GM21447 (cell line): ENCODE data around the gene CMTM7.

Experiments
- ATAC-seq: cut with Tn5 transposase; IDR thresholded peaks from one replicate; pipeline ENCODE4 v1.9.1; 2021; ENCODE audit not compliant: unreplicated experiment

Gene CMTM7, protein sequence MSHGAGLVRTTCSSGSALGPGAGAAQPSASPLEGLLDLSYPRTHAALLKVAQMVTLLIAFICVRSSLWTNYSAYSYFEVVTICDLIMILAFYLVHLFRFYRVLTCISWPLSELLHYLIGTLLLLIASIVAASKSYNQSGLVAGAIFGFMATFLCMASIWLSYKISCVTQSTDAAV

DNA sequence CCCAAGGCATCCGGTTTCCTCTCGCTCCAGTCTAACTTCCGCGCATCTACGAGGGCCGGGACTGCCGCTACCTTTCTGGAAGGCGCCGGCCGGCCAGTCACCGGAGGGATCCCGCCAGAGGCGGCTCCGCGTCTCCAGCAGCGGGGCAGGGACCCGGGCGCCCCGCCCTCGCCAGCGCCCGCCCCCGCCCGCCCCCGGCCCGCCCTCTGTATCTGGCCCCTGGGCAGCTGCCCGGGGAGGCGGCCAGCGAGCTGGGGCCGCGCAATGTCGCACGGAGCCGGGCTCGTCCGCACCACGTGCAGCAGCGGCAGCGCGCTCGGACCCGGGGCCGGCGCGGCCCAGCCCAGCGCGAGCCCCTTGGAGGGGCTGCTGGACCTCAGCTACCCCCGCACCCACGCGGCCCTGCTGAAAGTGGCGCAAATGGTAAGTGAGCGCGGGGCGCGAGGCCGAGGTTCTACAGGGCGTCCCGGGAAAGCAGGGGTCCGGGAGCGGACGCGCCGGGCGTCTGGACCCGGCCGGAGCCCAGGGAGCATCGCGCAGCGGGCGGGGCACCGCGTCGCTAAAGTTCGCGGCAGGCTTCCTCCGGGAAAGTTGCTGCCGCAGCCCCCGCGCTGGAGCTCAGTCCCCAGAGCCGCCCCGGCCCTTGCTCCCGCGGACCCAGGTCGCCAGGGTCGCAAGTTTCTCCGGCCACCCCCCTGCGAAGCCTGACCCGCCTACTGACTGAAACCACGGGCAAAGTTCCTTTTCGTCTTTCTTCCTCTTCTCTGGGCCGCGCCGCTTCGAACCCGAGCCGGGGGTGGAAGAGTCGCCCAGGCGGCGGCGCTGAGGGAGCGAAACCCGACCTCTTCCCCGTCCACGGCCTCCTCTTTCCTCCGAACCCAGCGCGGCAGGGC is at the start of gene CMTM7:
CMTM7 (plus strand) TSS at position 211 of the 893 bp plus-strand sequence; CDS start at position 265, 54 bp downstream.
- peak; percentile 65 for ATAC-seq

DNA sequence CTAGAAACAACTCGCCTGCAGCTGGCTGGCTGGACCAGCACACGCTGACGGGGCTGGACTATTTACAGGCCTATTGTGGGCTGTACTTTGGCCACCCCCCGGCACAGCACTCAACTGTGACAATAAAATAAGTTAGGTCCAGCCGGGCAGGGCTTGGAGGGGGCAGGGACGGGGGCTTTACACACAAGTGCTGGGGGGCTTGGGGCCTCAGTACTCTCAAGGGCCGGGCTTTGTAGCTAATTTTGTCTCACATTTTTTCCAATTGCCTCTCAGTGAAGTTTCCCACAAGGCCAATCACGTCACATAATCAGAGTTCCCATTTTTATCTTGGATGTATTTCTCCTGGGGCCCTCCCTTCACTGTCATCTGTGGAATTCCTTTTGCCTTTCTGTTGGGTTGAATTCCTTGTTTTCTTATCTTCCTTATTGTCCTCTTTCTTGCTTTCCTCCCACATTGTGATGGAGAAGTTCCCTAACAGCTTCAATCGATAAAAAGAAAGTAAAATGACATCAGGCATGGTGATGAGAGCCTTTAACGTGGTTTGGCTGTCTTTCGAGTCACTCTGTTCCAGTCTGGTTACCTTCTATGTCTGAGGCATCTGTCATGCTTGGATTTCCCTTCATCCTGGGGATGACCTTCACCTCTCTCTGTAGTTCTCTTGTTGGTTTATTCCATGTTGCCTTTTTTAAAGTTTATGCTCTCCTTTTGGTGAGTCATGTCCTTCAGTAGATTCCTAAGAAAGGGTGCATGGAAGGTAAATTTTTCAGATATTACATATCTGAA is 44.1 kb upstream of the CMTM7 start:
- no peak for ATAC-seq

DNA sequence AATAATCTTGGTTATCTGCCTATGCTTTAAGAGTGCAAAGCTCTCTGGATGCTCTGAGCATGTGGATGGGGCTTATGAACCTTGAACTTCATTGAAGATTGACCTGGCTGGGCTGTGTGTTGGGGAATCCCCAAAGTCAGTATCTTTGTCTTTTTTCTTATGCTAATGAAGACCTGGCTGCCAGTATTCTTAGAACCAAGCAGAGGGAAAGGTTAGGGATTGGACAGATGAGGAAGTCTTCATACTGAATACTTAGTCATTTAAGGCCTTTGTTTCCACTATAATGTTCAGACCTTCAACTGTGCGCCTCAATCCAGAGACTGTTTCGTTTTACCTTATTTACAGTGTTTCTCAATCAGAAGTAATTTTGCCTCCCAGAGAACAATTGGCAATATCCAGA is 42.5 kb upstream of the CMTM7 start:
- no peak for ATAC-seq

DNA sequence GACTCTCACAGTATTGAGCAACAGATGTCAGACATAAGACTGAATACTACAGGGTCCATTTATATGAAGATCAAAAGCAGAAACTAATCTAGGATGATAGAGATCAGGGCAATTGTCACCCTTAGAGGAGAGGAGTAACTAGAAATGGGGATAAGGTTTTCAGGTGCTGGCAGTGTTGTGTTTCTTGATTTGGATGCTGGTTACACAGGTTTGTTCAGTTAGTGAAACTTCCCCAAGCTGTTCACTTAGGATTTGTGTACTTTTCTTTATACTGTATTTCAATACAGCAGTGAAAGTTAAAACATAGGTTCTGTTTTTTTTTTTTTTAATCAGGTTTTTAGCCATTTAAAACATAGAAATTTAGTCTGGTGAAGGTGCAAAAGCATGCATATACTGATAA is 39.1 kb upstream of the CMTM7 start:
- no peak for ATAC-seq

DNA sequence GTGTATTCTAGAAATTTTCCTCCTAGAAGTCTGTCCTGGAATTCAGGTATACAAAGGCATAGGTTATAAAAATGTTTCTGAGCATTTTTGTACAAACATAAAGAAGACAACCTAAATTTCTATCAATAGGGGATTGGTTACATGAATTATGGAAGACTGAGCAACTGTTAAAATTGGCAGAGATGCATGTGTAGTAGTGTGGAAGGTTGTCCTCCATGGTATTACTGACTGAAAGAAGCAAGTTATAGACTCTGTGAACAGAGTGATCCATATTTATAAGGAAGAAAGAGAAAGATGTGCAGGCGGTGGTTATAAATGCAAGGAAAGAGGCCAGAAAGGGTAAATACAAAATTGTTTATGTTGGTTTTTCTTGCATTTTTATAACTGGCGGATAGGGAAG is 38.3 kb upstream of the CMTM7 start:
- no peak for ATAC-seq

DNA sequence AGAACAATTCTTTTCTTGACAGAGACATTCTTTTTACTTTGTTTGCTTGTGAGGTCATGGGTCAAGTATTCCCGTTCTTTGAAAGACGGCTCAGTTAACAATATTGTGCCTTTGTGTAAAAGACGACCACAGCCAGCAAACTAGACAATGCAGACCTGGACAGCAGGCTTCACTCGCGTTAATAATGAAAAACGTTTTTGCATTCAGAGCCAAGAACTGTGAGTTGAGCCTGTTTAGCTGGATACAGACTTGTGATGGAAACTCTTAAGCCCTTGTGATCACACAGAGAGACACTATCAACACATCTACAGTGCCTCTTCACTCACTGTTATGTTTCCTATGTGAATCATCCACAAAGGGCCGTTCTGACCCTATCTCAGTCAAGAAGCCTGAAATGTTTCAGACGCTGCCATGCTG is 37.3 kb upstream of the CMTM7 start:
- ATAC-seq = no peak

DNA sequence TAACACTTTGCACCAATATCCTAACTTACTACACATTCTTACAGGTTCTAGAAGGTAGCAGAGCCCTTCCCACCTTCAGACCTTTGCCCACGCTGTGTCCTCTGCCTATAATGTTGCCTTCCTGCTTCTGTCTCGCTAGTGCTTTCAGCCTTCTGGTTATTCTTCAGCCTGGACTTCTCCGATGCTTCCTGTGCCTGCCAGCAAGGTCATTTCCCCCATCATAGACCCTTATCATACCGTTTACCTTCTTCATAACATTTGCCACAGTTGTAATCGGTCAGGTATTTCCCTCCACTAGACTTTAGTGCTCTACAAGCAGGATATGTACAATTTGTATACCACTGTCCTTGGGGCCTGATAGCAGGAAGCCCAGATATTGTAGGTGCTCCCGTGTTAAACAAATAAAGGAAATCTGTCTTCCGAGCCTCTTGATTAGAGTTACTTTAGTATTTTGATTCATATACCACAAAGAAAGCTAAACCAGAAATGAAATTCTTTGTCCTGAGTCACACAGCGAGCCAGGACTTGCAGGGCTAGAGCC is 35.8 kb upstream of the CMTM7 start:
- ATAC-seq = no peak

DNA sequence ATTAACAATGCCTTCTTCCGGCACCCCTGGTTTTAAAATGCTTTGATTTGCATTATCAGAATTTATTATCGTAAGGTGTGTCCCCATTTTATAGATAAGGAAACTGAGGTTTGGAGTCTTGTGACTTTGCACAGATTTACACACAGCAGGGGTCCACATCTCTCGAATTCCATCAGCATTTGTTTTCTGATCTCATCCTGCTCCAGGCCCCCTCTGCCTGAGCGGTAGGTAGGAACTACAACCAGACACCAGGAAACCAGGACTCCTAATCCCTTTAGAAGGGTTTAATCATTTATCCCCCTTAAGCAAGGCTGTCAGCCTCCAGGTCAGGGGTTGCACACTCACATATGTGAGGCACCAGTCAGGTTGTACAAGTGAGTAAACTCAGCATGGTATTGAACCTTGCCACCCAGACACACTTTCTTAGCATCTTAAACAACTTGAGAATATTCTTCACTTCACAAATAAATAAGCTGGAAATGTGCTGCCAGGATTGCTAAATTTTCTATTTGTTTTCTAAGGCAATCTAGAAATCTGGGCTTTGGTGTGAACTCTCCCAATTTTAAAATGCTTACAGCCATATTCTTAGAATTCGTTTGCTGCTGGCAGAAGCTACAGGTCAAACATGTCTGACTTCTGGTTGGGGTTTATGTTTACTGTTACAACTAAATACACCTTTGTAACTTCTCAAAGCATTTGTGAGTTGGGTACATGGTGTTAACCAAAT is 31.7 kb upstream of the CMTM7 start:
- no peak for ATAC-seq

DNA sequence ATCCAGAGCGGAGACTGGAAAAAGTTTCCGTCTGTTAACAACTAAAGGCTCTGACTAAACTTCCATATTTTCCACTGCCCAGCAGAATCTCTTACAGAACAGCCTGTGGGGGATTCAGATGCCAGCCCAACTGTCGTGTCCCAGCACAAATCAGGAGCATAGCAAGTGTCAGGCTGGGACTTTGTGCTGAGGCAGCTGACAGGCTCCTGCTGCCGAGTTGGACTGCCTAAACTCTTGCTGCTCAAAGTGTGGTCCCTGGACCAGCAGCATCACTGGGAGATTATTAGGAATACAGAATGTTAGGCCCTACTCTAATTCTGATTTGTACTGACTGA is 31.2 kb upstream of the CMTM7 start:
- ATAC-seq = no peak

DNA sequence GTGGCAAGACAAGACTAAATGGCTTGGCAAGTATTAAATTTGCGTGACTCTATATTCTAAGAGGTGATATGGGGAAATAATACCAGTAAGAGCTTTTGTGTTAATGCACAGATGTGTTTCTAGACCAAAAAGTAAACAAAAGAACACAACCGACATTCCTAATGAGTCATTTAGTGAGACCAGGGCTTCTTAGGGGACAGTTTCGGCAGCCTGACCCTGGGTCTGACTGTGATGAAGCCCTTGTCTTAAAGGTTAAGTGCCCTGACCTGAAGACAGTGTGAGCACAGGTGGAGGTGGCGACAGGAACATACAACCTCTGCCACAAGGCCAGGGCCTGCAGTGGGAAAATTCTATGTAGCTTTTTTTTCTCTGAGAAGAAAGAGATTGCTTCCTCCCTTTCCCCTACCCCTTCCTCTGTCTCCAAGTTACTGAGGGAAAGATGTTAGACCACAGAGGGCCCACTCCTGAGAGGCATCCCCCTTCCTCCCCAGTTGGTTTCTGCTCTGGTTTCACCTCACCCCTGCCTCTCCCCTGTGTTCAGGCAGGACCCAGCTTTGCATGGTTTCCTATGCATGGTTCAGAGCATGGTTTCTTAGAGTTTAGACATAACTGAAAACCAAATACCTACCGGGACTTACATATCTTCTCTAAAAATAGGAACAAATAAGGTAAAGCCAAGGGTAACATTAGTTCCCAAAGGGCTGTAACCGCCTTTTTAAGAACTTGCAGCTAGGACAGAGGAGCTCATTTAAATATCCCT is 24.8 kb upstream of the CMTM7 start:
- ATAC-seq = peak; percentile 72

DNA sequence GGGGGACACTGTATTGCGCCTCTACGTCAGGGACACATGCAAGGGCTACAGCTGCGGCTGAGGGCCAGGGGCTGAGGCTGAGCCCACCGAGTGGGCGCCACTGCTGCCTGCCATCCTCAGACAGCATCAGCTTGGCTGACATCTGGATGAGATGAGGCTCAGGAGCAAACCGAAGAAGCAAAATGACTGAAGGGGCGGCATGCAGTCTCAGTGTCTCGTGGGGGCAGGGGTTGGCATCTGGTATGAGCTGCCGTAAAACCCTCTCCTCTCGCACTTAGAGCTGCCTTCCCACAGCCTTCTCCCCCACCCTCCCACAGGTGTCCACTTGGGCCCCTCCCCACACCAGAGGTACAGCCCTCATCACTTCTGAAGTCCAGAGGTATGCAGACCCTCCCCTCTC is 24.2 kb upstream of the CMTM7 start:
- ATAC-seq = no peak

DNA sequence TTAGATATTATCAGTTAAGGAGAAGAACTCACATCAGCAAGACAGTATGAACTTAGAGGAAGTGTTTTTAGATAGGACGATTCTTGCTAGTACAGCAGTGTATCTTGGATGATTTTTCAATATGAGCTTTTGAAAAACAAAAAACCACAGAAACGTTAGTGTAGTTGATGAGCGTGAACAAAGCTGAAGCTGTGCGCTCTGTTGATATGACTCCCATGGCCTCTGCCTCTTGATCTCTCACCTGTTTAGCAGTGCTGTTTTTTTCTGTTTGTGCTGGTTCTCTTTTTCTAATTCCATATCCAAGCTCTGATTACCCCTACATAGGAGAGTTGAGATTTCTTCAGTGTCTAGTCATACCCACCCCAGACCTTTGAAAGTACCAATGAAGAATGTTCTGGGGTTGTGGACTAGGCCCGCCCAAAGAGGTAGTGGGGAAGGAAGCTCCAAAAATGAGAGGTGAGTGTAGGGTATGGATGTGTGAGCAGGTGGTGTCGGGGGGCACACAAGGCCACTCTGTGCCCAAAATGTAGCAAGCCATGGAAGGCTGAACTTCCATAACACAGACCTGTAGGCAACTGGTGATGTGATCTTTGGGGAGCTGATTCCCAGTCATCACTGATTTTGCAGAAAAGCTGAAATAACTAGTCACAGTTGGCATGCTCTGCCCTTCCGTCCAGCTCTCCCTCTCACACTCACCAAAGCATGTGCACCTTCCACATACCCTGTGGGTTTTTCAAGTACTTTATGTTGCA is 20.0 kb upstream of the CMTM7 start:
- ATAC-seq = no peak

DNA sequence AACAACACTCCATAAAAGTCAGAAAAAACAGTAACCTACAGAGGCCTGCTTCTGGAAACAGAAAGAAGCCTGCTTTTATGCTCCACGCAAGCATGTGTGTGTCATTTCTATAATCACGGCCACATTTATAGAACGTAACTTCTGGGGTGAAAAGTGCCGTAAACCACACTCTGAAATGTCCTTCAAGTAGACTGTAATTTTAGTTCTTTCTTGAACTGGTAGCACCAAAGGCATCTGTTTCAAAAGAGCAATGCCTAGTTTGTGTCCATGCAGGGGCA is 19.5 kb upstream of the CMTM7 start:
- no peak for ATAC-seq

DNA sequence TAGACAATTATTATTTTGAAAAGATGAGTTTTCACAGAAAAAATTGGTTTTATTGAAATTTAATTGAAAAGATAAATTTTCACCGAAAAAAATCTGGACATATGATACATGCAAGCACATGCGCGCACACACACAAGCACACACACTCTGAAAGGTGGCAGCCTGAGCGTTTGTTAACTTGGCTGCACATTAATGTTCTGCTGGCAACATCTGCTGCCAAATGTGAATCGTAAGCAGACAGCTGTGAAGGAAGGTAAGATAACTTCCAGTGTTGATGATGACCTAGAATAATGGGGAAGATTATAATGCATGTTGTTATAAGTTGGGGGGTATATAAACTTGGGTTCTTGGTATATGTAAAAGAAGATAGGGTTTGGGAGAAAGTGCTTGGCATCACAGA is 18.4 kb upstream of the CMTM7 start:
- ATAC-seq = no peak

DNA sequence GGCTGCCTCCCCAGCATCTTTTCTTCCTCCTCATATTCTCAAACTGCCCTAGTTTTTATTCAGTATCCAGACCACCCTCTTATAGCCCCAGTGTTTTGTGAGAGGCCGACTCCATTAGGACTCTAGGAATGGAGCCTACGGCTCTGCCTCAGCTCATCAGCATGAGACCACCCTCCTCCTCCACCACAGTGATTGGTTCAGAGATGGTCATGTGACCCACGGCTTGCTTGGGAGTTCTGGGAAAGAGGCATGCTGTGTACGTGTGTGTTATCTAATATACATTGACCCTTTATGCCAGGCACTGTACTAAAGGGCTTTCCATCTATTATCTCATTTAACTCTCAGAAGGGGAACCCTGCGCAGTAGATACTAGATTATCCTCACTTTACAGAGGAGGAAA is 17.8 kb upstream of the CMTM7 start:
- ATAC-seq = no peak

DNA sequence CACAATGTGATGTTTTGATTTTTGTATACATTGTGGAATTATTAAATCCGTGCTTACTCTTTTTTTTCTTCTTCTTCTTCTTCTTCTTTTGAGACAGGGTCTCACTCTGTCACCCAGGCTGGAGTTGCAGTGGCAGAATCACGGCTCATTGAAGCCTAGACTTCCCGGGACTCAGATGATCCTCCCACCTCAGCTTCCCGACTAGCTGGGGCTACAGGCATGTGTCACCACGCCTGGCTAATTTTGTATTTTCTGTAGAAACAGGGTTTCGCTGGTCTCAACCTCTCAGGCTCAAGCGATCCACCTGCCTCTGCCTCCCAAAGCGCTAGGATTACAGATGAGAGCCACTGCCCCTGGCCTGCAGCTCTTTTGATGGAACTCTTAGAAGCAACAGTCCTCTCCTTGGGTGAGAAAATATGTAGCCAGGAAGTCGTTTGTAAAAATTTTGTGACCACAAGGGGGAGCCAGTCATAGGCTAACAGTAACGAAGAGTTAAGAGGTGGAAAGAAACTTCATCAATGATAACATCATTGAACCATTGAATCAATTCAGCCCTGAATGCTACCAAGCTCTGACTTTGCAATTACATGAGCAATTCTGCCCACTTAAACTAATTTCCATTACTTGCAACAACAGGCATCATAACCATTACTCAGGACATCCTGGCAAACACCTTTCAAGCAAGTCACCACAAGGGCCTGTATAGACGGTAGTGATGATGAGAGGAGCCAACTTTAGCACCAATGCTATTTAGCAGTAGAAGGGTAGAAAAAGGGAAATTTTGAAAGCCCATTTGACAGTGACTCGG is 16.7 kb upstream of the CMTM7 start:
- ATAC-seq = peak; percentile 60

DNA sequence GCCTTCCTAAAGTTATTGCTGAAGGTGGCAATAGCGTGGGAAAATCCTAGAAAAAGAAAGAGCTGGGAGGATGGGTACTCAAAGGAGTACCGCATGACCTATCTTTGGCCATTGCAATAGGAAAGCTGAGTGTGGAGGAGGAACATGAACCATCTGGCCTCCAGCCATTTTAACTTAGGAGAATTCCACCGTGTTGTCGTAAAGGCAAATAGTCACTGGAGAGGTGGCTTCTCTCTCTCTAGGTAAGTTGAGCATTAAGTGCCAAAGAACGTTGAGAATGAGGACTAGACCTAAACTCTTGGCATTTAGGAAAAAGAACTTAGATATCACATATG is 16.1 kb upstream of the CMTM7 start:
- no peak for ATAC-seq

DNA sequence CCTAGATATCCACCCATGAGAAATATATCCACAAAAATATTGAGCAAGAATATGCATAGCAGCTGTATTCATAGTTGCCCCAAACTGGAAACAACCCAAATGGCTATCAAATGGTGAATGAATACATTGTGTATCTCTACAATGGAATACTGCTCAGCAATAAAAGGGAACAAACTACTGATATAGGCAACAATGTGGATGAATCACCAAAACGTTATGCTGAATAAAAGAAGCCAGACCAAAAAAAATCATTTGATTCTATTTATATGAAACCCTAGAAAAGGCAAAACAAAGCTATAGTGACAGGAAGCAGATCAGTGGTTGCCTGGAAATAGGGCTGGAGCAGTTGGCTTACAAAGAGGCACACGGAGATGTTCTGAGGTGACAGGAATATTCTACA is 15.5 kb upstream of the CMTM7 start:
- ATAC-seq = no peak

DNA sequence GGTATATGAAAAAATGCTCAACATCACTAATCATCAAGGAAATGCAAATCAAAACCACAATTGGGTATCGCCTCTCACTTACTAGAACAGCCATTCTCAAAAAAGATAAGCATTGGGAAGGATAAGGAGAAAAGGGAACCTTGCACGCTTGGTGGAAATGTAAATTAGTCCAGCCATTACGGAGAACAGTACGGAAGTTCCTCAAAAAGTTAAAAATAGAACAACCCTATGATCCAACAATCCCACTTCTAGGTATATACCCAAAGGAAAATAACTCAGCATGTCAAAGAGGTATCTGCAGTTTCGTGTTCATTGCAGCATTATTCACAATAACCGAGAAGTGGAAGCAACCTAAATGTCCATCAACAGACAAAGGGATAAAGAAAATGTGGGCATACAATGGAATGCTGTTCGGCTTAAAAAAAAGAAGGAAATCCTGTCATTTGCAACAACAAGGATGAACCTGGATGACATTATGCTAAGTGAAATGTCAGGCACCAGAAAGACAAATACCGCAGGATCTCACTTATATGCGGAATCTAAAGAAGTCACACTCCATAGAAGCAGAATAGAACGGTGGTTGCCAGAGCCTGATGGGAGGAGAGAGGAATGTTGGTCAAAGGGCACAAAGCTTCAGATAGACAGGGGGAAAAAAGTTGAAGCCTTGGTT is 11.7 kb upstream of the CMTM7 start:
- ATAC-seq = no peak
